H9 (cell line): Measurements from ENCODE around the gene SKIL. TPM values are rescaled to one million over a fixed set of nuclear protein-coding genes. Genes with fewer than 3 reads are reported as not detected.

Source experiments
- DNase-seq: peaks from one replicate; pipeline ENCODE4 v3.0.0-alpha.2; 2017
- H2AFZ ChIP-seq: one replicate; pipeline ENCODE4 v1.6.1; 2013; ENCODE audit warnings: mild to moderate bottlenecking, low read length, control low read depth, moderate library complexity
- H2AK5ac ChIP-seq: 2 replicates; pipeline ENCODE4 v1.6.1; 2013; ENCODE audit warnings: low read length, control low read depth, mixed read lengths; ENCODE audit not compliant: insufficient read length
- H2BK120ac ChIP-seq: one replicate; pipeline ENCODE4 v1.6.1; 2013; ENCODE audit warnings: low read depth, mild to moderate bottlenecking, low read length, control low read depth, inconsistent platforms; ENCODE audit not compliant: poor library complexity, severe bottlenecking
- H2BK12ac ChIP-seq: 2 replicates; pipeline ENCODE4 v1.6.1; 2013; ENCODE audit warnings: low read length, control low read depth, mixed read lengths, low read depth; ENCODE audit not compliant: insufficient read length
- H2BK15ac ChIP-seq: 2 replicates; pipeline ENCODE4 v1.6.1; 2013; ENCODE audit warnings: low read depth, low read length, control low read depth
- H2BK20ac ChIP-seq: one replicate; pipeline ENCODE4 v1.6.1; 2013; ENCODE audit warnings: low read depth, mild to moderate bottlenecking, low read length, control low read depth, inconsistent platforms; ENCODE audit not compliant: poor library complexity, severe bottlenecking
- H2BK5ac ChIP-seq: 2 replicates; pipeline ENCODE4 v1.6.1; 2013; ENCODE audit warnings: low read length, control low read depth, mixed read lengths; ENCODE audit not compliant: insufficient read length
- H3K14ac ChIP-seq: 2 replicates; pipeline ENCODE4 v1.6.1; 2013; ENCODE audit warnings: low read length, control low read depth; ENCODE audit not compliant: insufficient read depth
- H3K18ac ChIP-seq: 2 replicates; pipeline ENCODE4 v1.6.1; 2013; ENCODE audit warnings: low read depth, mild to moderate bottlenecking, mixed read lengths, low read length, control low read depth; ENCODE audit not compliant: insufficient read length
- H3K23ac ChIP-seq: 2 replicates; pipeline ENCODE4 v1.6.1; 2013; ENCODE audit warnings: low read length, control low read depth, mixed read lengths, low read depth; ENCODE audit not compliant: insufficient read length
- H3K23me2 ChIP-seq: 2 replicates; pipeline ENCODE4 v1.6.1; 2013; ENCODE audit warnings: low read depth, mild to moderate bottlenecking, mixed read lengths, low read length, control low read depth; ENCODE audit not compliant: insufficient read length, poor library complexity, severe bottlenecking
- H3K27ac ChIP-seq: 2 replicates; pipeline ENCODE4 v1.5.1; 2013; ENCODE audit warnings: low read length, control low read depth, mixed read lengths, low read depth; ENCODE audit not compliant: insufficient read length
- H3K27me3 ChIP-seq: 2 replicates; pipeline ENCODE4 v1.6.1; 2013; ENCODE audit warnings: low read length, control low read depth, inconsistent platforms; ENCODE audit not compliant: insufficient read depth
- H3K4ac ChIP-seq: 2 replicates; pipeline ENCODE4 v1.6.1; 2013; ENCODE audit warnings: low read depth, mild to moderate bottlenecking, control low read depth, inconsistent platforms, low read length, moderate library complexity
- H3K4me1 ChIP-seq: 2 replicates; pipeline ENCODE4 v1.6.1; 2013; ENCODE audit warnings: low read length, control low read depth, inconsistent platforms; ENCODE audit not compliant: insufficient read depth
- H3K4me2 ChIP-seq: 2 replicates; pipeline ENCODE4 v1.6.1; 2013; ENCODE audit warnings: low read length, control low read depth, mixed read lengths; ENCODE audit not compliant: insufficient read length, insufficient read depth
- H3K56ac ChIP-seq: 2 replicates; pipeline ENCODE4 v1.6.1; 2013; ENCODE audit warnings: low read depth, mild to moderate bottlenecking, mixed read lengths, low read length, control low read depth; ENCODE audit not compliant: insufficient read length
- H3K79me1 ChIP-seq: 2 replicates; pipeline ENCODE4 v1.6.1; 2013; ENCODE audit warnings: low read depth, mild to moderate bottlenecking, moderate library complexity, low read length, control low read depth, inconsistent platforms; ENCODE audit not compliant: insufficient read depth, poor library complexity, severe bottlenecking
- H3K79me2 ChIP-seq: 2 replicates; pipeline ENCODE4 v1.6.1; 2013; ENCODE audit warnings: low read length, control low read depth, inconsistent platforms; ENCODE audit not compliant: insufficient read depth
- H3K9ac ChIP-seq: 2 replicates; pipeline ENCODE4 v1.6.1; 2013; ENCODE audit warnings: low read length, control low read depth, mixed read lengths; ENCODE audit not compliant: insufficient read length; ENCODE audit errors: extremely low read depth
- H3K9me3 ChIP-seq: one replicate; pipeline ENCODE4 v1.6.1; 2013; ENCODE audit warnings: low read depth, low read length, inconsistent platforms; ENCODE audit not compliant: control insufficient read depth
- H3T11ph ChIP-seq: one replicate; pipeline ENCODE4 v1.6.1; 2013; ENCODE audit warnings: mild to moderate bottlenecking, low read length, control low read depth, inconsistent platforms
- H4K20me1 ChIP-seq: one replicate; pipeline ENCODE4 v1.6.1; 2013; ENCODE audit not compliant: control insufficient read depth, insufficient read length, insufficient read depth
- H4K5ac ChIP-seq: 2 replicates; pipeline ENCODE4 v1.6.1; 2013; ENCODE audit warnings: low read depth, mild to moderate bottlenecking, mixed read lengths, low read length, control low read depth; ENCODE audit not compliant: insufficient read length
- H4K8ac ChIP-seq: replicated peaks from 2 replicates; pipeline ENCODE4 v1.6.1; 2013; ENCODE audit warnings: low read length, control low read depth, mixed read lengths, low read depth; ENCODE audit not compliant: insufficient read length
- H4K91ac ChIP-seq: 2 replicates; pipeline ENCODE4 v1.6.1; 2013; ENCODE audit warnings: low read depth, mild to moderate bottlenecking, moderate library complexity, mixed read lengths, low read length, control low read depth; ENCODE audit not compliant: insufficient read length
- H3K27ac Mint-ChIP-seq, 3 experiments: 2 replicates in 2 of 3; 3 replicates in 1 of 3; pipeline ENCODE4 v1.8.0; 2020 to 2021; ENCODE audit warnings: mixed read lengths in 3 of 3, mild to moderate bottlenecking in 1 of 3, moderate library complexity in 1 of 3
- H3K27me3 Mint-ChIP-seq: 2 replicates; pipeline ENCODE4 v1.8.0; 2021; ENCODE audit warnings: low read depth, mild to moderate bottlenecking, moderate library complexity, mixed read lengths
- H3K36me3 Mint-ChIP-seq, 3 experiments: 2 replicates in 2 of 3; 3 replicates in 1 of 3; pipeline ENCODE4 v1.8.0; 2020 to 2021; ENCODE audit warnings: low read depth in 3 of 3, mixed read lengths in 3 of 3; ENCODE audit not compliant: insufficient read depth in 1 of 3
- H3K4me1 Mint-ChIP-seq, 2 experiments: 2 replicates each; pipeline ENCODE4 v1.8.0; 2020; ENCODE audit warnings: mixed read lengths in 2 of 2
- H3K4me3 Mint-ChIP-seq, 2 experiments: 2 replicates in 1 of 2; 3 replicates in 1 of 2; pipeline ENCODE4 v1.8.0; 2020 to 2021; ENCODE audit warnings: mild to moderate bottlenecking in 2 of 2, mixed read lengths in 2 of 2, moderate library complexity in 1 of 2
- H3K9me3 Mint-ChIP-seq, 2 experiments: 2 replicates in 1 of 2; 3 replicates in 1 of 2; pipeline ENCODE4 v1.8.0; 2020; ENCODE audit warnings: mild to moderate bottlenecking in 2 of 2, mixed read lengths in 2 of 2, moderate library complexity in 1 of 2
- WGBS: extraction: QIAGEN DNeasy Blood & Tissue Kit; methylation state at CpG from one replicate; pipeline ENCODE4 v1.1.7; 2013; ENCODE audit warnings: missing lambda C conversion rate, low lambda C conversion rate, mixed read lengths; ENCODE audit not compliant: insufficient read length; ENCODE audit errors: extremely low coverage; 5-methylcytosine and 5-hydroxymethylcytosine counted together
- total RNA-seq: library from RNA; stranded (reverse); gene quantifications from 2 replicates; pipeline ENCODE4 v1.2.1, GENCODE V29; 2021
- TF ChIP-seq, protein P1 (sequence below): fragments of 200-600 bp; sonication (generic); conservative IDR thresholded peaks from 3 replicates; pipeline ENCODE4 v1.8.0; 2021; ENCODE audit warnings: antibody characterized with exemption, mild to moderate bottlenecking

SKIL gene
- total RNA-seq, 1 experiment from 2014 or later: 170 TPM

DNA sequence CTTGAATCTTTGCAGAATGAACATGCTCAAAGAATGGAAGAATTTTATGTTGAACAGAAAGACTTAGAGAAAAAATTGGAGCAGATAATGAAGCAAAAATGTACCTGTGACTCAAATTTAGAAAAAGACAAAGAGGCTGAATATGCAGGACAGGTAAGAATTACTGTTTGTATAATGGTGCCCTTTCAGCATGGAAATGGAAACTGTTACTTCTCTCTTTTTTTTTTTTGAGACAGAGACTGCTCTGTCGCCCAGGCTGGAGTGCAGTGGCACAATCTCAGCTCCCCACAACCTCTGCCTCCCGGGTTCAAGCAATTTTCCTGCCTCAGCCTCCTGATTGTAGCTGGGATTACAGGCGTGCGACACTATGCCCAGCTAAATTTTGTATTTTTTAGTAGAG is 33.6 kb downstream of the SKIL start:
- Histone ChIP-seq H3K56ac (no peak overlapping the region), H4K8ac (no peak overlapping the region), H2BK120ac (no peak overlapping the region), H3K4ac (no peak overlapping the region), H3K9ac (no peak overlapping the region), H2AFZ (no peak overlapping the region), H3T11ph (no peak overlapping the region), H3K27me3 (no peaks in the 10 kb centered on the region), H3K14ac (no peak overlapping the region), H4K20me1 (no peaks in the 10 kb centered on the region), H3K23ac (no peak overlapping the region), H3K9me3 (no peaks in the 10 kb centered on the region), H3K27ac (no peak overlapping the region), H2BK15ac (no peak overlapping the region), H3K4me2 (no peak overlapping the region), H2AK5ac (no peak overlapping the region), H2BK5ac (no peak overlapping the region), H3K18ac (no peak overlapping the region), H3K79me1 (no peaks in the 10 kb centered on the region), H4K5ac (no peak overlapping the region), H3K23me2 (no peaks in the 10 kb centered on the region), H2BK12ac (no peak overlapping the region), H3K79me2 (peaks cover 5% of the 10 kb centered on the region; the same call in 1 of the 2 replicates), H3K4me1 (no peaks in the 10 kb centered on the region), H2BK20ac (no peak overlapping the region), H4K91ac (no peak overlapping the region)
- TF ChIP-seq, protein P1, sequence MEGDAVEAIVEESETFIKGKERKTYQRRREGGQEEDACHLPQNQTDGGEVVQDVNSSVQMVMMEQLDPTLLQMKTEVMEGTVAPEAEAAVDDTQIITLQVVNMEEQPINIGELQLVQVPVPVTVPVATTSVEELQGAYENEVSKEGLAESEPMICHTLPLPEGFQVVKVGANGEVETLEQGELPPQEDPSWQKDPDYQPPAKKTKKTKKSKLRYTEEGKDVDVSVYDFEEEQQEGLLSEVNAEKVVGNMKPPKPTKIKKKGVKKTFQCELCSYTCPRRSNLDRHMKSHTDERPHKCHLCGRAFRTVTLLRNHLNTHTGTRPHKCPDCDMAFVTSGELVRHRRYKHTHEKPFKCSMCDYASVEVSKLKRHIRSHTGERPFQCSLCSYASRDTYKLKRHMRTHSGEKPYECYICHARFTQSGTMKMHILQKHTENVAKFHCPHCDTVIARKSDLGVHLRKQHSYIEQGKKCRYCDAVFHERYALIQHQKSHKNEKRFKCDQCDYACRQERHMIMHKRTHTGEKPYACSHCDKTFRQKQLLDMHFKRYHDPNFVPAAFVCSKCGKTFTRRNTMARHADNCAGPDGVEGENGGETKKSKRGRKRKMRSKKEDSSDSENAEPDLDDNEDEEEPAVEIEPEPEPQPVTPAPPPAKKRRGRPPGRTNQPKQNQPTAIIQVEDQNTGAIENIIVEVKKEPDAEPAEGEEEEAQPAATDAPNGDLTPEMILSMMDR: no peak
- DNase-seq: no peak
- Mint-ChIP-seq H3K4me3 (no peak overlapping the region), H3K4me1 (no peaks in the 10 kb centered on the region), H3K36me3 (peaks cover 39 to 62% (median 50%) of the 10 kb centered on the region in 3 experiments), H3K27me3 (no peaks in the 10 kb centered on the region), H3K9me3 (no peaks in the 10 kb centered on the region), H3K27ac (no peak overlapping the region)
- no CpG with 5 or more reads among the region's 4 CpGs for WGBS
